GM18858 (cell line): ENCODE measurements around the gene SKI.

Source experiments
- ATAC-seq: cut with Tn5 transposase; IDR thresholded peaks from one replicate; pipeline ENCODE4 v1.9.1; 2021; ENCODE audit not compliant: unreplicated experiment

Gene SKI

DNA sequence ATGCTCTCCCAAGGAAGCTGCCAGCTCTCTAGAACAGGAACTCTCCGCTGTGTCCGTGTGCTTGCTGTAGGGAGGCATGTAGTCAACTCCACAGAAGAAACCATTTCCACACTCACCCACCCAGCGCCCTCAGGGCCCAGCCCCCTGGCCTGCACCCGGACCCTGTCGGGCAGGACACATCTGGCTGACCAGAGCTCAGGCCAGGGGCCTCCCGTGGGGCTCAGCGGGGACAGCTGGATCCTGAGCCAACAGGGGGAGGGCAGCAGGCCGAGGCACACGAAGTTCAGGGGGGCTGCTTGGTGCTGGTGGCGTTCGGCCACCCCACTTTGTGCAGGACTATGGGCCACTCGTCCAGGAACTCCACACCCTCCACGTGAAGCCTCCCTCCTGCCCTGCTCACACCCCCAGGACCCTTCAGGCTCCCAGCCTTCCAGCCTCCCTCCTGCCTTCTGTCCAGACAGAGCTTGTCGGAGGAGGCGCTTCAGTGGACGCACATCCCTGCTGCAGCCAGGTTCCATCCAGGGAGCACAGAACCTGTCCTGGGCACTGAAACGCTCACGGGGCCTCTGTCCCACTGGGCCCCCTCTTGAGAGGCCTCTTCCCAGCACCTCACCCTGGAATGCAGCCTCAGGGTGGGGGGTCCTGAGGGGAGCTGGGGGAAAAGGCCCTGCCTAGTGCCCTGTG lies 18.6 kb upstream of the SKI start:
- ATAC-seq = no peak

DNA sequence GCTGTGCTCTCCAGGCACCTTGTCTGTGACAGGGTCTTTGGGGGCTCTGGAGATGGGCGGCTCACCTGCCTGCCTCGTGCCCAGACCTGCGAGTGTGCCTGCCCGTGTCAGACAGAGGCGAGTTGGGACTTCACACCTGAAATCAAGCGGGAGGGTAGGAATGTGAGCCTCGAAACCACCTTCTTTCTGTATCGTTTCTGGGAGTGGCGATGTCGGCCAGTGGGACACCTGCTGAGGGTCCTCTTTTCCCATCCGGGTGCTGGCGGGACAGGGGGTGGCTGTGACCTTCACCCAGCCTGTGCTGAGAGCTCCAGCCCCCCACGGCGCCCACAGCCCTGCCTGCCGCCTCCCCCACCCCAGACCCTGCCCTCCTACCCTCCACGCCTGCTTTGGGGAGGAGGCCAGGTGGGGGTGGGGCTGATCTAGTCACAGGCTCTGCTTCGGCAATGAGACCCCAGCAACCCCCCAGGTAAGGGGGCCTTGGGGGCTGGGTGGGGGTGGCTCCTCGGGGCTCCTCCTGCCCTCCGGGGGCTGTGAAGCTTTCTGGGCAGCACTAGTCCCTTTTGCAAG lies 17.9 kb upstream of the SKI start:
- no peak for ATAC-seq

DNA sequence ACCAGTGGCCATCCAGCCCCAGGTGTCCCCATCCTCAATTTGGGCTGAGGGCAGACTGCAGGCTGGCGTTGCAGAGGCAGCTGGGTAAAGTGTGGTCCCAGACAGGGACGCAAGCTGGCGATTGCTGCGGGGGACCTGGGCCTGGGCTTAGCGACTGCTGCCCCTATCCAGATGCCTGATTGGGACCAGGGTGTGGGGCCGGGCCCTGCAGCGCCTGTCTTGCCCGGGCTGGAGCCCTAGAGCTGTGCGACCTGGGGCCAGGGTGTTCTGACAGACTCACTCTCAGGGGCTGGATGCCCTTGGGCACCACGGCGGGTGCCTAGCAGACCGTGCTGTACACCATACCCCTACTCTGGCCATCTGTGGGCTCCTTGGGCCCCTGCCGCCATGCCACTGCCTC lies 17.3 kb upstream of the SKI start:
- no peak for ATAC-seq

DNA sequence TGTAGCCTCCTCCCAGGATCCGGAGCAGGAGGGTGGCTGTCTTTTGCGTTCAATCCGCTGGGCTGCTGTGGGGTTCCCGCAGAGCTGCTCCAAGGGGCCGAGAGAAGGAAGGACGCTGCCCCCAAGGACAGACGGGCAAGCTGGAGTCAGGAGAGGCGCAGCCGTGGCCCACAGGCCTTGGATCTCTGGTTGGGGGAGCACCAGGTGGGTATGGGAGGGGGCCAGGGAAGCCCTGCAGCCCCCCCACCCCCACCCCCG lies 15.9 kb upstream of the SKI start:
- ATAC-seq = no peak

DNA sequence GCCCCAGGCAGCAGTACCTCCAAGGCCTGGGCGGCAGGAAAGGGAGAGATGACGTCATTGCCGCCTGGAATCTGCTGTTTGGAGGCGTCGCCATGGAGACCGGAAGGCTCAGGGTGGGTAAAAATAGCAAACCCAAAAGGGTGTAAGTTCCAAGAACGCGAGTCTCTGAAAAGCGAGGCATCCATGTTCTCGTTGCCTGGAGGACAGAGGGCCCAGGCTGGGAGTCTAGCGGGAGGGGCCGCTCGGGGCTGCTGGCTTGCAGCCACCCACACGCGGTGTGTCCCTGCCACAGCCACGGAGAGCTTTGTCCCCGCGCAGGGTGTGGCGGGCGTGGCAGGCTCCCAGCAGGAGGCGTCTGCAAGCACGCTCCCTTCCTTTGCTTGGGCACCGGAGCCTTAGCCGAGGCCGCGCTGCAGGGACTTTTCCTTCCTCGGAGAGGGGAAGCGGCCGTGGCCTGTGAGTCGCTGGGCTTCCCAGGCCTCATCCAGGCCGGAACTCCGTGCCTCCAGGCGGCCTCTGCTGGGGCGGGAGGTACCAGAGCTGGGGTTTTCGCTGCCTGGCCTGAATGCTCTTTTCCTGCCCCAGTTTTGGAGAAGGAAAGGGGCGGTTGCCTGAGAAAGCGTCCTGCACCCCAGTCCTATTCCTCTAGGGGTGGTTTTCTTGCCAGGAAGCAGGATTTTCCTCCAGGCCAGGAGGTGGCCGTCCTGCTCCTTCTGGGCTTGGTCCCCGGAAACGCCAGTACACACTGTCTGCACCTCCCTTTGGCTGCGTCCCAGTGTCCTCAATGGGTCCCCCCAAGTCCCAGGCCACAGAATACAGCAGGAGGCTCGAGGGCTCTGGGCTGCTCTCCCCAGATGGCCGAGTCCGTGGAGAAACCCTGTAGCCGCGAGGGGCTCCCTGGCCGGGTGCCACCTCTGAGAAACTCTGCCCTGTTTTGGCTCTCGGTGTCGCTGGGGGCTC lies 15.3 kb upstream of the SKI start:
- no peak for ATAC-seq

DNA sequence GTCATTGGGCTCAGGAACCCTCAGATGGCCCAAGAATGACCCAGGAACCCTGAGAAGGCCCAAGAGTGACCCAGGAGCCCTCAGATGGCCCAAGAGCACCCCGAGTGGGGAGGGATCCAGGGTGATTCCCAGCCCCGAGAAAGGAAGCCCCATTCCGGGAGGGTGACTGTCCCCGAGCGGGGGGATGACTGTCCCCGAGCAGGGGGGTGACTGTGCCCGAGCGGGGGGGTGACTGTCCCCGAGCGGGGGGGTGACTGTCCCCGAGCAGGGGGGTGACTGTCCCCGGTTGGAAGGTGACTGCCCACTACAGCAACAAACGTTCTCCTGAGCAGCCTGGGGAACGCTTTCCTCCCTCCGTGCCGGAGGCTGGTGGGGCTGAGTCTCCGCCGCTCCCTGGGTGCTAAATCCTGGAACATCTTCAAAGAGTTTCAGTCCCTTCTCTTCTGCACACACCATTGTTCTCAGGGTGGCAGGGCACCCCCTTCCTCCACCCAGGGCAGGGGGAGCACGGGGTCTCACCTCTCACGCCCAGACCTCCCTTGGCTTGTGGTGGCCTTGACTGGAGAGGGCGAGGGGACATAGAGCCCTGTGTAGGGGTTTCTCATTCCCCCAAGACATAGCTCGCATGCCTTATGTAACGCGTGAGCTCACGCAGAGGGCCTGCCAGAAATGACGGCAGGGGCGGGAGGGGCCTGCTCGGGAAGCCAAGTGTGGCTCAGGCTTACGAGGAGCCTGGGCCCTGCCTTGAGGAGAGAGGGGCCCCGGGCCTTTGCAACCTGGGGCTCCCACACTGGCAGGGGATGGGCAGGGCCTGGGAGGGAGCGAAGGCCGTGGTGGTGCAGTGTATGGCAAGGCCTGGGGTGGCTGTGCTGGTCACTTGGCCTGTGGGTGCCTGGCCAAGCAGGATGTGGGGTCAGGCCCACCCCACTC lies 14.3 kb upstream of the SKI start:
- ATAC-seq = no peak

DNA sequence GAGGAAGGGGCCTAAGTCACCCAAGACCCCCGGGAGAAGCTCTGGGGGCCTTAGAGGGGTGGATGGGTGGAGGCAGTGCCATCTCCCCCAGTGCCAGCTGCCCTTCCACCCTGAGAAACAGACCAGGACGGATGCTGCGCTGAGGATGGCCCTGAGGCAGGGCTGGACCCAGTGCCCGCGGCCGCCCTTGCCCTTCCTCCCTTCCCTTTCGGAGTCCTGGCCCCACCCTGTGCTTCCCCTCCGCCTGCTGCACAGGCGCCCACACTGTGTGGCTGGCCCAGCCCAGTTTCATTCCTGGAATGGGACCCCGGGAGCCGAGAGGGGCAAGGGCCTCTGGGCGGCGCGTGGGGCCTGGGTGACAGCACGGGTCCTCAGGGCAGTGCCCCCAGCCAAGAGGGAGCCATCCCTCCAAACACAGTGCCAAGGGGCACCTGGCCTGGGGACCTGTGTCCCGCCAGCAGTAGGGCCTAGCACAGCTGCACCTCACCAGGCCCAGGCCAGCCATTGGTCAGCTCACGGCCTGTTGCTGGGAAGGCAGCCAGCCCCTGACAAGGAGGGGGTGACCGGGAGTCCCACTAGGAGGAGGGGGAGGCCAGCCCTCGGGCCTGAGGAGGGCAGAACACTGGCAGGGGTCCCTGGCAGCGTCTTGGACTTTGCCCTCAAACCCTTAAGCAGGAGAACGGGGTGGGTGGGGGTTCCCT lies 13.4 kb upstream of the SKI start:
- no peak for ATAC-seq

DNA sequence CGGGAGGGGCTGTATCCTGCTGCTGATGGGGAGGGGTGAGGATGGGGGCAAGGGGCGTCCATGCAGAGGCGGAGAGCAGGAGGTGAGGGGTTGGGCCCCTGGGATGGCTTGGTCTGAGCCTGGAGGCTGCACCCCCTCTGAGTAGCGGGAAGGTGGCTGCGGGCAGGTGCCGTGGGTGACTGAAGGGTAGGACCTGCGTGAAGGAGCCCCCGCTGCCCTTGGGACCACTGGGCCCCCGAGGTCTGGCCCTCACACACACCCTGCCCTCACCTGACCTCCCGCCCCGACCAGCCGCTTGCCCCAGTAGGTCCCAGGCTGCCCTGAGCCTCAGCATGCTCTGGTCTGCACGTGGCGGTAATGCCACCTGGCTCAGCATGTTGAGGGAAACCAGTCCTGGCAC lies 12.8 kb upstream of the SKI start:
- no peak for ATAC-seq

DNA sequence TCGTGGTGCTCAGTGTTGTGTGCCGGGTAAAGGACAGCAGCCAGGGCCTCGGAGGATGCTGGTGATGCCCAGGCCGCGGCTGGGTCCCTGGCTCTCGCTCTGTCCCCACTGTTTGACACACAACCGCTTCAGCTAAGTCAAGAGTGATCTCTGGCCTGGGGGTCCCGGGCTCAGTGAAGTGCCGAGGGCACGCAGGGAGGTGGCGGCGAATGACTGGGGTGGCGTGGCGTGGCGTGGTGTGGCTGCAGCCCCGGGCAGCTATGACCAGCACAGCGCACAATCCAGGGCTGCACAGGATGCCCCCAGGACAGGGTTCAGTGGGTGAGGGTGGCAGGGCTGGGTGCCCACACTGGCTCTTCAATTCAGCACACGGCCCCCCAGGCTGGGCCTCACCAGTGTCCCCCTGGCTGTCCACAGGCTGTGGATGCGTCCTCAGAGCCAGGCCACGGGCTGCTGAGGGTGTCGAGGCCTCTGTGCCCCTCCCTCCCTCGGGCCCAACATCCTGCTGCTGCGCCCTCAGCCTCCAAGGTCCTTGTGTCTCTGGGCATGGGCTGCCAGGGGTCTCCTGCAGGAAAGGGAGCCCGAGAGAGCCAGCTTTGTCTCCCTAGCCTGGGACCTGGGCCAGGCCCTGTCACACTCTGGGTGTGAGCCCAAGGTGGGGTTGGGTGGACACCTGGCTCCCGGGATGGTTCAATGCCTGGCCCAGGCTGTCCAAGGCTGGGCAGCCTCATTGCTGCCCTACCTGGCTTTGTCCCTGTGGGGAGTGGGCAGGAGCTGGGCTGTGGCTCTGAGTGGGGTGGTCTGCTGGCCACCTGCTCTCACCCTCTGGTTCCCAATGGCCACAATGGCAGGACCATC lies 12.0 kb upstream of the SKI start:
- ATAC-seq = no peak

DNA sequence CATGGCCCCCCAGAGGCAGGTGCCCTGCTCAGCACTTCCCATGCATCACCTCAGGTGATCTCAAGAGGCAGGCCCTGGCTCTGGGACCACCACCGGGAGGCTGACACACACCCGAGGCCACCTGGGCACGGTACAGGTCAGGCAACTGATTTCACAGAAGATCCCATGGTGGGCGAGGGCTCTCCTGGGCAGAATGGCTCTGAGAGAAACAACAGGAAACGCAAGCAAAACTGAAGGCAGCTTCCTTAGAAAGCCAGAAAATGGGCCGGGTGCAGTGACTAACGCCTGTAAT lies 11.4 kb upstream of the SKI start:
- no peak for ATAC-seq

DNA sequence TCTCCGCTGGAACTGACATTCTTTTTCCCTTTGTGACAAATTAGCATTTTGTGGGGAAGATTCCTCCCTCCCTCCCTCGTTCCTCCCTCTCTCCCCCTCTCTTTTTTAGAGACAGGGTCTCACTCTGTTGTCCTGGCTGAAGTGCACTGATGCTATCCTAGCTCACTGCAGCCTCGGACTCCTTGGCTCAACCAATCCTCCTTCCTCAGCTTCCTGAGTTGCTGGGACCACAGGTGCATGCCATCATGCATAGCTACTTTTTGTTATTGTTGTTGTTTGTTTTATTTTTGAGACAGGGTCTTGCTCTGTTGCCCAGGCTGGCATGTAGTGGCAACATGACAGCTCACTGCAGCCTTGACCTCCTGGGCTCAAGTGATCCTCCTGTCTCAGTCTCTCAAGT lies 6.8 kb upstream of the SKI start:
- ATAC-seq = no peak

DNA sequence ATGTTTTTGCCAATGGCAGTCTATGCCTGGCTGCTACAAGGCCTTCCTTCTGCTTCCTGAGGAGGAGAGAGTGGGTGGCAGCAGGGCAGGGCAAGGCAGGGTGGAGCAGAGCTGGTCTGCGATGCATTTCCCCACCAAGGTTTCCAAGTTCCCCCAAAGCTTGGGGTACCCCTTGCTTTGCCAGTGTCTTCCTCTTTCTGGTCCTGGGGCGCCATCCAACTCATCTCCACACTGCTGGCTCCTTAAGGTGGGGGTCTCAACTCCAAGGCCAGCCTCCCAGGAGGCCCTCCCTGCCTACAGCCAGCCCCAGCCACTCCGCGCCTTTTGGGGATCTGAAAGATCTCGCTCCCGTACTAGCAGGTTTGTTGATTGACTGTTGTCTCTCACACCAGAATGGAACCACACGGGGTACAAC lies 3.9 kb upstream of the SKI start:
- ATAC-seq = no peak

DNA sequence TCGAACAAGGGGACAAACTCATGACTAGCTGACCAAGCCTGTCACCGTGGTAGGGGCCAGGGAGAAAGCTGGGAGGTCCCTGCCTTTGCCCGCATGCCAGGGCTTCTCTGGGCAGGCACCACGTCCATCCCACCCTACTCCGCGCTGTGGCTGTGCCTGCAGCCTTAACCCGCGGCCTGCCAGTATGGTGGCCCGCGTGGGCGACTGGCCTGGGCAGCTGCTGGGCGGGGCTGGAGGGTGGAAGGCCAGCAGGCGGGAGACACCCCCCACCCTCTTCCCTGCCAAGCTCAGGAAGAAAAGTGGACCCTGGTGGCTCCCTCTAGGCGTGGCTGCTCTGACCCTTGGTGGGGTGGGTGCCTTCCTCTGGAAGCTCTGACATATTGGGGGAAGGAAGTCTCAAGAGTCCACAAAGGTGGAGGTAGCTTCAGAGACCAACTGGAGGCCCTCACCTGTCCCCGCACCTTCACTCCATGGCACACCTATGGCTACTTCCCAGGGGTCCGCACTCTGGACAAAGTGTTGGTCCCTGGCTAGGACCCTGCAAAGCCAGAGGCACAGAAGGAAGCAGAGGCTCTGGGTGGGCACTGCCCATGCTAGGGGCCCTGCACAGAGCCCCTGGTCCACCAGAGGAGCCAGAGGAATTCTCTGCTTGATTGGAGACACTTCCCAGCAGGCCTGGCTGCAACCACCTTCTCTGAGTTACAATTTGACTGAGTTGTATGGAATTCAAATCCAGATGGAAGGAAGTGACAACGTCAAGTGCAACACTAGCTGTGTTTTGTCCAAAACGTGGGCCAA lies 3.3 kb upstream of the SKI start:
- ATAC-seq = no peak

DNA sequence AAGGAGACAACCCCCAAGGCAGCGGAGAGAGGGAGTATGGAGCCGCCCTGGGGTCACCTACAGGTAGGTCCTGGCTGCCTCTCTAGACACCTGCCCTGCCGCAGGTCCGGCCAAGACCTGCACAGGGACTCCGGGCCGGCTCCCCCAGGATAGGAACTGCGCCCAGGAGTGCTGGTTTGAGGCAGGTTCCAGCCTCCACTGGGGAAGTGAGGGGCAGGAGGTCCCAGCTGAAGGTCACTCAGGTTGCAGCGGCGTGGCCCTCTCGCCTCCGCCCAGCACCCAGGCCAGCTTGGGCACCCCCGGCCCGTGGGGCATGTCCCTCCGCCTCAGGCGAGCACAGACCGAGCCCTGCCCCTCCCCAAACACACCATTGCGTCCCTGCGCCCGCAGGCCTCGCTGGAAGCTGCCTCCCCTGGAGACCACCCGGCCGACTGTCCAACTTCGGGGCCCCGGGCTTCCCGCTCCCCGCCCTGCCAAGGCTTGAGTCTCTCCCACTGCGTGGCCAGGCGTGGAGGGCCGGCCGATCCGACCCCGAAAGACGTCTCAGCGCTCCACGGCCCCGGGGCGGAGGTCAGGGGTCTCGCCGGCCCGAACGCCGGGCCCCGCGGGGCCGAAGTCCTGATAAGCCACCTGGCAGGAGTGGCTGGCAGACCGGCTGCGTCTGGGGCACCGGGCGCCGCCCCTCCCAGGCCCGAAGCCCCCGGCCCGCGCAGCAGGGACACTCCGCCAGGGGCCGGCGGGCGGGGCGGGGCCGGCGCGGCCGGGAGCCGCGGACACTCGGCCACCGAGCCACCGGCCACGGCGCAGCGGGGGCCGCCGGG lies 1.4 kb upstream of the SKI start:
- no peak for ATAC-seq

DNA sequence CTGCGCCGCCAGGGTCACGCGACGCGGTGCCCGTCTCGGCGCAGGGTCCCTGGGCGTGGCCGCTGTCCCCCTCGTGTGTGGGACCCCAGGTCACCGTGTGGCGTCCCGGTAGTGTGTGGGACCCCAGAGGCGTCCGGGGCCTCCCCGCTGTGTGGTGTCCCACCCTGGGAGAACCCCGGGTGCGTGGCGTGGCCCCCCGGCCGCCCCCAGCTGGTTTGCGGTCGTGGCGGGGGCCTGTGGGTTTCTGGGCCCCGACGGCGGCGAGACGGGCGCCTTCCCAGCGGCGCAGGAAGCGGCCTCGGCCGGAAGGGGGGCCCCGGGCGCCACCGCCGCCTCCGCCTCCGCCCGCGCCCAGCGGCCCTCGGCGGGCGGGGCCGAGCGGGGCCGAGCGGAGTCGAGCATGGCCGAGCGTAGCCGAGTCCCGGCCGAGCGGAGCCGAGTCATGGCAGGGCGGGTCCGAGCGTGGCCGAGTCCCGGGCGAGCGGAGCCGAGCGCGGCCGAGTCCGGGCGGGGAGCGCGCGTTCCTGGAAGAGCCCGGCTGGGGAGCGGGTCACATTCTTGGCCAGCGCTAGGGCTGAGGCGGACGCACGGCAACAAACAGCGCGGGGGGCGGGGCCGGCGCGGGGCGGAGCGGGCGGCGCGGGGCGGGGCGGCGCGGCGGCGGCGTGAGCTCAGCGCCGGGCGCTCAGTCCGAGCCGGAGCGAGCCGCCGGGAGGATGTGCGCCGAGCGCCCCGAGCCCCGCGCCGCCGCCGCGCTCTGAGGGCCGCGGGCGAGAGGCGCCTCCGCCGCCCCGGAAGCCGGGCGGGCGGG lies 568 bp upstream of the SKI start:
- peak; percentile 69 for ATAC-seq

DNA sequence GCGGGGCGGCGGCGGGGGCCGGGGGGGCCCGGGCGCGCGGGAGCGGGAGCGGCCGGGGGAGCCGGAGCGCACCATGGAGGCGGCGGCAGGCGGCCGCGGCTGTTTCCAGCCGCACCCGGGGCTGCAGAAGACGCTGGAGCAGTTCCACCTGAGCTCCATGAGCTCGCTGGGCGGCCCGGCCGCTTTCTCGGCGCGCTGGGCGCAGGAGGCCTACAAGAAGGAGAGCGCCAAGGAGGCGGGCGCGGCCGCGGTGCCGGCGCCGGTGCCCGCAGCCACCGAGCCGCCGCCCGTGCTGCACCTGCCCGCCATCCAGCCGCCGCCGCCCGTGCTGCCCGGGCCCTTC lies 546 bp downstream of the SKI start:
- no peak for ATAC-seq

DNA sequence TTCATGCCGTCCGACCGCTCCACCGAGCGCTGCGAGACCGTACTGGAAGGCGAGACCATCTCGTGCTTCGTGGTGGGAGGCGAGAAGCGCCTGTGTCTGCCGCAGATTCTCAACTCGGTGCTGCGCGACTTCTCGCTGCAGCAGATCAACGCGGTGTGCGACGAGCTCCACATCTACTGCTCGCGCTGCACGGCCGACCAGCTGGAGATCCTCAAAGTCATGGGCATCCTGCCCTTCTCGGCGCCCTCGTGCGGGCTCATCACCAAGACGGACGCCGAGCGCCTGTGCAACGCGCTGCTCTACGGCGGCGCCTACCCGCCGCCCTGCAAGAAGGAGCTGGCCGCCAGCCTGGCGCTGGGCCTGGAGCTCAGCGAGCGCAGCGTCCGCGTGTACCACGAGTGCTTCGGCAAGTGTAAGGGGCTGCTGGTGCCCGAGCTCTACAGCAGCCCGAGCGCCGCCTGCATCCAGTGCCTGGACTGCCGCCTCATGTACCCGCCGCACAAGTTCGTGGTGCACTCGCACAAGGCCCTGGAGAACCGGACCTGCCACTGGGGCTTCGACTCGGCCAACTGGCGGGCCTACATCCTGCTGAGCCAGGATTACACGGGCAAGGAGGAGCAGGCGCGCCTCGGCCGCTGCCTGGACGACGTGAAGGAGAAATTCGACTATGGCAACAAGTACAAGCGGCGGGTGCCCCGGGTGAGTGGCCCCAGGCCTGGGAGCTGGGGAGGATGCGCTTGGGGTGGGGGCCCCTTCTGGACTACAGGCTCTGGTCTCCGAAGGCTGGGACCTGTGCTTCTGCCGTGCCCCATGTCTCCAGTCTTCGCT lies 1.1 kb downstream of the SKI start:
- ATAC-seq = no peak
